ENCODE results near the gene HOXC6. TPM values are rescaled to one million over a fixed set of nuclear protein-coding genes. Genes with fewer than 3 reads are reported as not detected.

Gene HOXC6
- total RNA-seq, 1 experiment from 2014 or later = 2.8 TPM

- intact Hi-C loops (cut with micrococcal nuclease) = no loop called here
Observed at GRCh38 chr12:54045401-54045800, 17.2 kb downstream of the HOXC6 start.

GRCh38 chr12:54045868-54046521 is 17.8 kb downstream of the HOXC6 start:
- H3F3A ChIP-seq (ENCODE audit: low read length, unreplicated experiment) = no peaks in the 10 kb centered on the region
- CTCF ChIA-PET = no interaction called here
- no TSS peak for BruUV-seq (replicated peaks)
- no peak overlapping the region for H3K27ac ChIP-seq (ENCODE audit: low read length)
- no peaks in the 10 kb centered on the region for H3K27me3 ChIP-seq (ENCODE audit: low read length)
- no peak for TF ChIP-seq EZH2phosphoT487 (IDR thresholded peaks at IDR 0.05; ENCODE audit: borderline replicate concordance, low read length)
- TF ChIP-seq CTCF (conservative IDR thresholded peaks at IDR 0.05; ENCODE audit: low read depth, low read length) = no peak
- TF ChIP-seq EZH2 (IDR thresholded peaks at IDR 0.05; ENCODE audit: low read length, unreplicated experiment) = no peak
- H3K4me1 ChIP-seq (ENCODE audit: insufficient read depth, low read length) = no peaks in the 10 kb centered on the region
- no peaks in the 10 kb centered on the region for H3K9me2 ChIP-seq (replicated peaks; ENCODE audit: low read length)
- H4K20me1 ChIP-seq (ENCODE audit: low read length) = no peaks in the 10 kb centered on the region
- POLR2A ChIA-PET (ENCODE audit: unreplicated experiment) = no interaction called here
- H3K9me3 ChIP-seq (ENCODE audit: low read length) = no peaks in the 10 kb centered on the region
- ATAC-seq (no peak), DNase-seq (no peak)
- no peak overlapping the region for H3K9ac ChIP-seq (ENCODE audit: low read length)
- intact Hi-C loops (cut with micrococcal nuclease) = no loop called here
- no peak overlapping the region for H3K4me3 ChIP-seq (ENCODE audit: low read length)
- no peaks in the 10 kb centered on the region for H3K36me3 ChIP-seq (ENCODE audit: low read depth, low read length)
- H3K4me2 ChIP-seq (ENCODE audit: low read length) = no peak overlapping the region
- no peak overlapping the region for H2AFZ ChIP-seq (ENCODE audit: low read length)
- no peaks in the 10 kb centered on the region for H3K79me2 ChIP-seq (ENCODE audit: low read length)

More at GRCh38 chr12:54045401-54045800, 17.2 kb downstream of the HOXC6 start:
- Histone ChIP-seq H3K9me2 (replicated peaks; ENCODE audit: low read length) (no peaks in the 10 kb centered on the region), H3K9ac (ENCODE audit: low read length) (no peak overlapping the region), H3K4me3 (ENCODE audit: low read length) (no peak overlapping the region), H3K79me2 (ENCODE audit: low read length) (no peaks in the 10 kb centered on the region), H3F3A (ENCODE audit: low read length, unreplicated experiment) (no peaks in the 10 kb centered on the region), H3K4me2 (ENCODE audit: low read length) (no peak overlapping the region), H3K27ac (ENCODE audit: low read length) (no peak overlapping the region), H3K9me3 (ENCODE audit: low read length) (no peaks in the 10 kb centered on the region), H3K4me1 (ENCODE audit: insufficient read depth, low read length) (no peaks in the 10 kb centered on the region), H3K27me3 (ENCODE audit: low read length) (no peaks in the 10 kb centered on the region), H4K20me1 (ENCODE audit: low read length) (no peaks in the 10 kb centered on the region), H3K36me3 (ENCODE audit: low read depth, low read length) (no peaks in the 10 kb centered on the region), H2AFZ (ENCODE audit: low read length) (no peak overlapping the region)
- ChIA-PET POLR2A (ENCODE audit: unreplicated experiment) (no interaction called here), CTCF (interaction anchor here (0.5 kb wide), 1 partner anchor 18 kb away, joined by 3 read pairs; no protein-coding TSS in a partner anchor)
- ATAC-seq (no peak), DNase-seq (no peak)
- no TSS peak for BruUV-seq (replicated peaks)
- TF ChIP-seq EZH2 (IDR thresholded peaks at IDR 0.05; ENCODE audit: low read length, unreplicated experiment) (no peak), EZH2phosphoT487 (IDR thresholded peaks at IDR 0.05; ENCODE audit: borderline replicate concordance, low read length) (no peak)

- Histone ChIP-seq H3K27ac (ENCODE audit: low read length) (no peak overlapping the region), H3K4me2 (ENCODE audit: low read length) (no peak overlapping the region), H3K9ac (ENCODE audit: low read length) (no peak overlapping the region), H4K20me1 (ENCODE audit: low read length) (no peaks in the 10 kb centered on the region), H3K79me2 (ENCODE audit: low read length) (no peaks in the 10 kb centered on the region), H3F3A (ENCODE audit: low read length, unreplicated experiment) (no peaks in the 10 kb centered on the region), H2AFZ (ENCODE audit: low read length) (no peak overlapping the region), H3K9me2 (replicated peaks; ENCODE audit: low read length) (no peaks in the 10 kb centered on the region), H3K36me3 (ENCODE audit: low read depth, low read length) (no peaks in the 10 kb centered on the region), H3K4me3 (ENCODE audit: low read length) (no peak overlapping the region), H3K27me3 (ENCODE audit: low read length) (peaks cover 6% of the 10 kb centered on the region; the same call in 1 of the 2 replicates), H3K4me1 (ENCODE audit: insufficient read depth, low read length) (peaks cover 6% of the 10 kb centered on the region), H3K9me3 (ENCODE audit: low read length) (no peaks in the 10 kb centered on the region)
- BruUV-seq (replicated peaks) = no TSS peak
- TF ChIP-seq EZH2phosphoT487 (IDR thresholded peaks at IDR 0.05; ENCODE audit: borderline replicate concordance, low read length) = no peak
- no peak for TF ChIP-seq EZH2 (IDR thresholded peaks at IDR 0.05; ENCODE audit: low read length, unreplicated experiment)
- TF ChIP-seq CTCF (conservative IDR thresholded peaks at IDR 0.05; ENCODE audit: low read depth, low read length) = no peak
- DNase-seq (no peak), ATAC-seq (no peak)
- intact Hi-C loops (cut with micrococcal nuclease) = no loop called here
- POLR2A ChIA-PET (ENCODE audit: unreplicated experiment) = no interaction called here
- CTCF ChIA-PET = no interaction called here
Observed at GRCh38 chr12:54046809-54047159, 18.5 kb downstream of the HOXC6 start.

Data from PC-3 (cell line).